GM20000 (cell line): Measurements from ENCODE around the gene PROX1.

Source experiments
- DNase-seq: peaks from one replicate; pipeline ENCODE4 v3.0.0; 2012; ENCODE audit warnings: low spot score
- CTCF ChIP-seq: IDR thresholded peaks from 2 replicates; pipeline ENCODE4 v1.5.1; 2012; ENCODE audit warnings: mild to moderate bottlenecking, control low read depth; ENCODE audit errors: extremely low read depth, missing control alignments

PROX1 gene

GRCh38 chr1:213985209-213986019, 2.4 kb upstream of the PROX1 start:
- no peak for TF ChIP-seq CTCF
- peak; percentile 35 for DNase-seq

- DNase-seq: peak; percentile 33
- no peak for TF ChIP-seq CTCF
Measured at GRCh38 chr1:213986020-213986924, 1.5 kb upstream of the PROX1 start.

- no peak for DNase-seq
- no peak for TF ChIP-seq CTCF
Measured at GRCh38 chr1:213986925-213987250, 885 bp upstream of the PROX1 start.

GRCh38 chr1:213987422-213987926, 299 bp upstream of the PROX1 start:
- no peak for DNase-seq
- no peak for TF ChIP-seq CTCF

GRCh38 chr1:213988507-213989001, 781 bp downstream of the PROX1 start:
- TF ChIP-seq CTCF: no peak
- peak; percentile 24 for DNase-seq

- no peak for TF ChIP-seq CTCF
- peak; percentile 25 for DNase-seq
Measured at GRCh38 chr1:213989002-213989855, 1.5 kb downstream of the PROX1 start.
